AG04450 (cell line): ENCODE results near the gene HOXB9. TPM values are rescaled to one million over a fixed set of nuclear protein-coding genes. Genes with fewer than 3 reads are reported as not detected.

Experiments used
- CTCF ChIA-PET: fragments of 300-600, 350-600 bp; formaldehyde crosslinking; extraction: SDS; loops from one replicate; lab custom pipeline; 2022; ENCODE audit warnings: antibody characterized with exemption, inconsistent platforms; lab: Charles Lee
- POLR2A ChIA-PET: fragments of 350-600 bp; formaldehyde crosslinking; extraction: SDS; loops from one replicate; lab custom pipeline; 2021; ENCODE audit warnings: antibody characterized with exemption, inconsistent platforms; lab: Yijun Ruan, JAX
- DNase-seq: peaks from one replicate; pipeline ENCODE4 v3.0.0-alpha.2; 2011; ENCODE audit warnings: low read depth, low spot score
- H3K27ac ChIP-seq: one replicate; pipeline ENCODE4 v1.5.1; 2012; ENCODE audit warnings: low read depth, low read length, control low read depth
- H3K27me3 ChIP-seq: one replicate; pipeline ENCODE4 v1.6.0; 2012; ENCODE audit warnings: low read length; ENCODE audit not compliant: control insufficient read depth, insufficient read depth
- H3K4me3 ChIP-seq: 2 replicates; pipeline ENCODE4 v1.5.1; 2011; ENCODE audit warnings: mild to moderate bottlenecking, low read depth, low read length, control low read depth
- H3K9me3 ChIP-seq: 2 replicates; pipeline ENCODE4 v1.5.1; 2012; ENCODE audit warnings: low read length; ENCODE audit not compliant: control insufficient read depth, insufficient read depth
- polyA plus RNA-seq: library from polyadenylated mRNA; depleted of rRNA; stranded (reverse); fragments of >200 nt; gene quantifications from 2 replicates; pipeline ENCODE4 v1.2.3, GENCODE V29; 2011
- TF ChIP-seq, protein P1 (sequence below): IDR thresholded peaks from 2 replicates; pipeline ENCODE4 v1.5.1; 2011; ENCODE audit warnings: low read depth, low read length, control low read depth, inconsistent platforms

Gene HOXB9
- polyA plus RNA-seq, 1 experiment, result 0.02 TPM

DNA sequence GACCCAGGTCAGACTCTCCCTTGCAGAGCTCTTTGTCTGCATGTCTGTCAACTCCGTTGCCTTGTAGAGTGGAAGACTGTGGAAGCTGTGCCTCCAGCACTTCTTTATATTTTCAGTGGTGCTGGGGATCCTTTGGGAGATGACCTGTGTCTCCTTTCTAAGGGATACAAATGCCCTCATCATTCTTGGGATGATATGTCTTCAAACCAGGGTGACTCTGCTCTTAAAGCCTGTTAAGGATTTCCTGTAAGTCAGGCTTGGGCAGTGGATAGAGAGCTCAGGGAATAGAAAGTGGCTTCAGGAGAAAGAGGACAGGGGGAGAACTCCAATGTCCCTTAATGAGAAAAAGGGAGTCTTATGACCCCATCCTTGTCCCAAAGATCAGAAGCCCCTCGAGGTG is 37.6 kb downstream of the HOXB9 start:
- Histone ChIP-seq H3K27ac (peak overlapping the region; percentile 97), H3K27me3 (no peaks in the 10 kb centered on the region), H3K4me3 (peak overlapping the region; percentile 89), H3K9me3 (no peaks in the 10 kb centered on the region; the same call in 1 of the 2 replicates)
- TF ChIP-seq, protein P1, sequence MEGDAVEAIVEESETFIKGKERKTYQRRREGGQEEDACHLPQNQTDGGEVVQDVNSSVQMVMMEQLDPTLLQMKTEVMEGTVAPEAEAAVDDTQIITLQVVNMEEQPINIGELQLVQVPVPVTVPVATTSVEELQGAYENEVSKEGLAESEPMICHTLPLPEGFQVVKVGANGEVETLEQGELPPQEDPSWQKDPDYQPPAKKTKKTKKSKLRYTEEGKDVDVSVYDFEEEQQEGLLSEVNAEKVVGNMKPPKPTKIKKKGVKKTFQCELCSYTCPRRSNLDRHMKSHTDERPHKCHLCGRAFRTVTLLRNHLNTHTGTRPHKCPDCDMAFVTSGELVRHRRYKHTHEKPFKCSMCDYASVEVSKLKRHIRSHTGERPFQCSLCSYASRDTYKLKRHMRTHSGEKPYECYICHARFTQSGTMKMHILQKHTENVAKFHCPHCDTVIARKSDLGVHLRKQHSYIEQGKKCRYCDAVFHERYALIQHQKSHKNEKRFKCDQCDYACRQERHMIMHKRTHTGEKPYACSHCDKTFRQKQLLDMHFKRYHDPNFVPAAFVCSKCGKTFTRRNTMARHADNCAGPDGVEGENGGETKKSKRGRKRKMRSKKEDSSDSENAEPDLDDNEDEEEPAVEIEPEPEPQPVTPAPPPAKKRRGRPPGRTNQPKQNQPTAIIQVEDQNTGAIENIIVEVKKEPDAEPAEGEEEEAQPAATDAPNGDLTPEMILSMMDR, result no peak
- DNase-seq, result no peak
- ChIA-PET POLR2A (interaction anchor here (0.8 to 2.7 kb wide), 7 partner anchors 12 to 47 kb away, joined by 3 to 12 read pairs (median 6); no protein-coding TSS in a partner anchor), CTCF (interaction anchor here (0.8 to 1.6 kb wide), 5 partner anchors 40 to 326 kb away, joined by 3 to 6 read pairs (median 4); no protein-coding TSS in a partner anchor)

GRCh38 chr17:48588074-48588415 is 38.1 kb downstream of the HOXB9 start:
- CTCF ChIA-PET, result interaction anchor here (0.7 to 1.6 kb wide), 8 partner anchors 9 to 325 kb away, joined by 3 to 8 read pairs (median 4); no protein-coding TSS in a partner anchor
- TF ChIP-seq, protein P1, result no peak
- no peaks in the 10 kb centered on the region for H3K27me3 ChIP-seq
- no peaks in the 10 kb centered on the region; the same call in 1 of the 2 replicates for H3K9me3 ChIP-seq
- POLR2A ChIA-PET, result interaction anchor here (0.6 to 2.7 kb wide), 11 partner anchors 10 to 77 kb away, joined by 3 to 12 read pairs (median 6); no protein-coding TSS in a partner anchor
- H3K4me3 ChIP-seq, result peak overlapping the region; percentile 89
- no peak for DNase-seq
- H3K27ac ChIP-seq, result peak overlapping the region; percentile 97

GRCh38 chr17:48587276-48588073 is 38.7 kb downstream of the HOXB9 start:
- Histone ChIP-seq H3K27ac (peak overlapping the region; percentile 97), H3K9me3 (no peaks in the 10 kb centered on the region; the same call in 1 of the 2 replicates), H3K27me3 (no peaks in the 10 kb centered on the region), H3K4me3 (peak overlapping the region; percentile 89)
- DNase-seq, result no peak
- ChIA-PET POLR2A (interaction anchor here (0.6 to 2.7 kb wide), 13 partner anchors 9 to 114 kb away, joined by 3 to 12 read pairs (median 4); no protein-coding TSS in a partner anchor), CTCF (interaction anchor here (0.7 to 1.6 kb wide), 8 partner anchors 9 to 280 kb away, joined by 3 to 8 read pairs (median 4); no protein-coding TSS in a partner anchor)
- TF ChIP-seq, protein P1, result no peak

- DNase-seq, result no peak
- peak overlapping the region; percentile 89 for H3K4me3 ChIP-seq
- no peaks in the 10 kb centered on the region for H3K27me3 ChIP-seq
- peak overlapping the region; percentile 97 for H3K27ac ChIP-seq
- ChIA-PET CTCF (interaction anchor here (0.6 to 1.6 kb wide), 7 partner anchors 26 to 279 kb away, joined by 3 to 8 read pairs (median 4); no protein-coding TSS in a partner anchor), POLR2A (interaction anchor here (0.6 to 2.7 kb wide), 7 partner anchors 10 to 113 kb away, joined by 3 to 12 read pairs (median 4); no protein-coding TSS in a partner anchor)
- no peaks in the 10 kb centered on the region; the same call in 1 of the 2 replicates for H3K9me3 ChIP-seq
- TF ChIP-seq, protein P1, result no peak
Measured at GRCh38 chr17:48586355-48587258, 39.6 kb downstream of the HOXB9 start.
